K562 (cell line): ENCODE results near the gene DSCAM. TPM values are rescaled to one million over a fixed set of nuclear protein-coding genes. Genes with fewer than 3 reads are reported as not detected.

Source experiments
- ATF6 ChIP-seq: sonication (generic); formaldehyde crosslinking; IDR thresholded peaks from 2 replicates; pipeline ENCODE4 v1.4.0; 2020; ENCODE audit warnings: mild to moderate bottlenecking, missing genetic modification reagents
- CCNT2 ChIP-seq: IDR thresholded peaks from 2 replicates; pipeline ENCODE4 v1.6.1; 2011; ENCODE audit warnings: borderline replicate concordance, low read depth, mild to moderate bottlenecking, moderate library complexity, mixed read lengths, low read length; ENCODE audit not compliant: insufficient read length; ENCODE audit errors: extremely low read depth
- HNRNPUL1 ChIP-seq: fragments of 200-400 bp; formaldehyde crosslinking; IDR thresholded peaks from 2 replicates; pipeline ENCODE4 v1.6.1; 2017; ENCODE audit warnings: low read length
- NFE2 ChIP-seq: IDR thresholded peaks from 2 replicates; pipeline ENCODE4 v1.6.1; 2014; ENCODE audit warnings: antibody characterized with exemption, low read depth
- NFRKB ChIP-seq: fragments of 450-650 bp; IDR thresholded peaks from 2 replicates; pipeline ENCODE4 v1.6.1; 2016; ENCODE audit warnings: low read depth
- TARDBP ChIP-seq: fragments of 450-650 bp; IDR thresholded peaks from 2 replicates; pipeline ENCODE4 v1.6.1; 2016
- ZHX1 ChIP-seq: fragments of 150-350 bp; conservative IDR thresholded peaks from 2 replicates; pipeline ENCODE4 v1.6.1; 2014; ENCODE audit warnings: low read length
- ZNF184 ChIP-seq: sonication (generic); formaldehyde crosslinking; IDR thresholded peaks from 2 replicates; pipeline ENCODE4 v1.5.0; 2020; ENCODE audit warnings: missing genetic modification reagents
- ZNF830 ChIP-seq: fragments of 250-450 bp; sonication (Bioruptor Pico); IDR thresholded peaks from 2 replicates; pipeline ENCODE4 v1.5.0; 2021; ENCODE audit warnings: mild to moderate bottlenecking
- polyA plus RNA-seq, 8 experiments: library from polyadenylated mRNA; depleted of rRNA in 4 of 8; stranded (reverse) in 5 of 8; unstranded in 3 of 8; fragments of >200 nt; fragmentation: Nextera tagmentation in 2 of 8; fragmentation: Illumina TruSeq in 1 of 8; extraction: Ambion mirVana in 2 of 8; extraction: Trizol in 1 of 8; gene quantifications; 2 replicates each; pipeline versions ENCODE4 v1.2.1 to v1.2.3, GENCODE V29; 2011 to 2014; ENCODE audit warnings: inconsistent platforms in 1 of 8, missing spikeins in 1 of 8
- total RNA-seq, 7 experiments: library from RNA; depleted of rRNA in 6 of 7; stranded (reverse); fragments of >200 nt in 6 of 7; fragmentation: Illumina TruSeq in 2 of 7; extraction: Trizol in 2 of 7; gene quantifications; 2 replicates each; pipeline versions ENCODE4 v1.2.1 to v1.2.3, GENCODE V29; 2011 to 2021; ENCODE audit warnings: low replicate concordance in 1 of 7

The DSCAM gene
- total and polyA plus RNA-seq, 9 of the 15 experiments (the other 6 are each of a cell fraction or from before 2014, with no cell fraction given), result not detected

GRCh38 chr21:40471103-40471502 is 375.9 kb downstream of the DSCAM start (continued):
- no peak for TF ChIP-seq NFE2
- TF ChIP-seq ZNF830 (CRISPR knock-in tag), result no peak
- no peak for TF ChIP-seq ZHX1
- no peak for TF ChIP-seq CCNT2
- no peak for TF ChIP-seq ZNF184
- TF ChIP-seq TARDBP, result no peak
- no peak for TF ChIP-seq NFRKB
- TF ChIP-seq HNRNPUL1, result no peak
- no peak for TF ChIP-seq ATF6 (CRISPR knock-in tag)
